ENCODE measurements around the gene MSGN1.
A peak's percentile ranks its signal among the peaks of the same experiment; 100 is the strongest.

The MSGN1 gene

GRCh38 chr2:17816396-17817245 lies at the start of gene MSGN1:
TSS of gene MSGN1 (plus strand) at chr2:17816460. CDS start at chr2:17816519, 59 bp downstream.
- no peak for DNase-seq

GRCh38 chr2:17768894-17769293 lies 47.4 kb upstream of the MSGN1 start:
- no peak for DNase-seq

- DNase-seq, result no peak
These were observed 44.3 kb upstream of the MSGN1 start for GRCh38 chr2:17771956-17772355.

GRCh38 chr2:17772532-17772931 lies 43.7 kb upstream of the MSGN1 start:
- DNase-seq, result no peak

- DNase-seq, result no peak
These were observed 35.7 kb upstream of the MSGN1 start for GRCh38 chr2:17780546-17780945.

GRCh38 chr2:17781482-17781881 lies 34.8 kb upstream of the MSGN1 start:
- DNase-seq, result no peak

GRCh38 chr2:17786727-17787126 lies 29.5 kb upstream of the MSGN1 start:
- DNase-seq, result no peak

GRCh38 chr2:17788773-17789172 lies 27.5 kb upstream of the MSGN1 start:
- DNase-seq, result no peak

- no peak for DNase-seq
These were observed 25.7 kb upstream of the MSGN1 start for GRCh38 chr2:17790536-17790935.

GRCh38 chr2:17791121-17791816 lies 25.0 kb upstream of the MSGN1 start:
- DNase-seq, result no peak

GRCh38 chr2:17791817-17792130 lies 24.5 kb upstream of the MSGN1 start:
- DNase-seq, result no peak

- DNase-seq, result no peak
These were observed 23.7 kb upstream of the MSGN1 start for GRCh38 chr2:17792515-17792914.

GRCh38 chr2:17793296-17793695 lies 23.0 kb upstream of the MSGN1 start:
- no peak for DNase-seq

GRCh38 chr2:17793803-17794354 lies 22.4 kb upstream of the MSGN1 start:
- no peak for DNase-seq

- DNase-seq, result no peak
These were observed 21.0 kb upstream of the MSGN1 start for GRCh38 chr2:17795309-17795708.

- DNase-seq, result no peak
These were observed 17.9 kb upstream of the MSGN1 start for GRCh38 chr2:17798338-17798737.

- DNase-seq, result no peak
These were observed 16.7 kb upstream of the MSGN1 start for GRCh38 chr2:17799301-17800120.

GRCh38 chr2:17800219-17800618 lies 16.0 kb upstream of the MSGN1 start:
- DNase-seq, result peak; percentile 27

- no peak for DNase-seq
These were observed 15.4 kb upstream of the MSGN1 start for GRCh38 chr2:17800693-17801458.

- DNase-seq, result no peak
These were observed 12.8 kb upstream of the MSGN1 start for GRCh38 chr2:17803497-17803896.

GRCh38 chr2:17804358-17804757 lies 11.9 kb upstream of the MSGN1 start:
- no peak for DNase-seq

- no peak for DNase-seq
These were observed 11.1 kb upstream of the MSGN1 start for GRCh38 chr2:17805166-17805565.
